GM21529 (cell line): Measurements from ENCODE around the gene PHC3.

ENCODE experiments used
- ATAC-seq: cut with Tn5 transposase; IDR thresholded peaks from one replicate; pipeline ENCODE4 v1.9.1; 2021; ENCODE audit not compliant: unreplicated experiment

Gene PHC3

GRCh38 chr3:170079536-170080165, 101.9 kb downstream of the PHC3 start:
- ATAC-seq = no peak

DNA sequence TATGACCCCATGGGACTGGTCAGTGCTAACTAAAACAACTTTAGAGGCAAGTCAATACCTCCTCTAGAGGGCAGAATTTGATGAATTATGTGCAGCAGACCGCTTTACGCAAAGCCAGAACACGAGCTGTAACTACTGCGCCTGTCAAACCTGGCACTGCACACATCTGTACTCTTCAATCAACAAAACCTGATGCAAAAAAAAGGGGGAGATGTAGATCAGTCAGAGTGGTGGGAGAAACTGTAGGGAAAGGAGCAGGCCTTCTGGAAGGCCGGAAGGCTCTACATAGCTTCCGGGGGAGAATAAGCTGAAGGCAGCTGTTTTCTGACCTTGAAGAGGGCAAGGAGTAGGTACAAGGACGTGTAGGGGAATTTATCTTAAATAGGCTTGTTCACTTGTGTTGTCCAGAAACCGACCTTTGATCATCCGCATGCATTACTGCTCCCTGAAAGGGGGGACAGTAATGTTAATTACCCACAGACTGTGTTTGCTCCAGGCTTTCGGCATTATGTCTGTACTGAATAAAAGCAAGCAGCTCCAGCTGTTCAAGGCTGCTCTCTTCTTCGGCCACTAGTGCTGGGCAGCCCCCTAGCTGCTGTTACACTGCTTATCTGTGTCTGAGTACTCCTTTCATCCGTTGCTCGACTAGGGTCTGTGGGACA, 102.8 kb downstream of the PHC3 start:
- ATAC-seq = no peak

DNA sequence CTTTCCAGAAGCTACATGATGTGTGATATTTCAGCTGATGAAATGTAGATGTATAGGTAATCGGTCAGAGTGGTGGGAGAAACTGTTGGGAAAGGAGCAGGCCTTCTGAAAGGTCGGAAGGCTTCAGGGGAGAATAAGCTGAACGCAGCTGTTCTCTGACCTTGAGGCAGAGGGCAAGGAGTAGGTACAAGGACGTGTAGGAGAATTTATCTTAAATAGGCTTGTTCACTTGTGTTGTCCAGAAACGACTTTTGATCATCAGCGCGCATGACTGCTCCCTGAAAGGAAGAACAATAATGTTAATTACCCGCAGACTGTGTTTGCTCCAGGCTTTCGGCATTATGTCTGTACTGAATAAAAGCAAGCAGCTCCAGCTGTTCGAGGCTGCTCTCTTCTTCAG, 104.2 kb downstream of the PHC3 start:
- ATAC-seq = no peak

- ATAC-seq = no peak
Observed at GRCh38 chr3:170076715-170077238, 104.8 kb downstream of the PHC3 start.

DNA sequence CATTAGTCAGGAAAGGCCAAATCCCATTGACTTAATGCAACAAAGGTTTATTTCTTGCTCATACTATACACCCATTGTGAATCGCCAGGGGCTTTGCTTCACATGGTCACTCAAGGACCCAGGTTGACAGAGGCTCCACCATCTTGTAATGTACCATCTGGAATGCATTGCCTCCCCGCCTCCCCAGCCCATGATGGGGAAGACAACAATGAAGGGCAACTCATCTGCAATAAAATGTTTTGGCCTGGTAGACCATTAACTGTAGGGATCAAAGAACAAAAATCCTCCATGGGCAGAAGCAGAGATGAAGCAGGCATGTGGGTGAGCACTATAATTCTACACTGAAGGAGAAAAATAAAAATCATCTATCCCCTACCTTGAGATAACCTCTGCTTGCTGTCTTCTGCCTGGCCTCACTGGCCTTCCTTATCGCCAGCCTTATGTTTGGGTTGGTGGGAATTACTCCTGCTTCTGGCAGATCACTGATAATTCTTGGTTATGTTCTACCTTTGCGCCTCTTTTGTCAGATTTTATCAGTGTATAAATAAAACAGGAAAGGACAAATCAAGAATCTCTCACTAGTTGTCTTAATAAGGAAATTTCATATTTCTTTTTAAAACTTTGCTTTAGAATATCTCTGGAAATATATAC, 106.0 kb downstream of the PHC3 start:
- ATAC-seq = no peak

- ATAC-seq = no peak
Observed at GRCh38 chr3:170064108-170064507, 117.4 kb downstream of the PHC3 start.

DNA sequence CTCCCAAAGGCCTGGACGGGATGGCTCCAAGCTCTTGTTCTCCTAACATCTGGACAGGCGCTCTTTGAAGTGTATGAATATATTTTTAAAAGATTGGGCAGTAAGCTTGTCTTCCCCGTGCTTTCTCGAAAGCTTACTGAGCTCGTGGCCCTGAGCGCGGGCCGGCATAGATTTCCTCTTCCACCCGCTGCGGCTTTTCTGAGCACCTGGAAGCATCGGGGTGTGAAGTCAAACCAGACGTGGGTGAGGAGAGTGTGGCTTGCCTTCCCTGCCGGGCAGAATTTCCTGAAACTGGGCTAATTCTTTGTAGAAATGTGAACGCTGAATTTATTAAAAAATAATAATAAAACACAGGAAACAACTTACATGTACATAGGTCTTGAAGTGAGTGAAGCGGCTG, 117.8 kb downstream of the PHC3 start:
- ATAC-seq = no peak

- no peak for ATAC-seq
Observed at GRCh38 chr3:170062769-170063168, 118.8 kb downstream of the PHC3 start.

- ATAC-seq = no peak
Observed at GRCh38 chr3:170062068-170062467, 119.5 kb downstream of the PHC3 start.

- ATAC-seq = no peak
Observed at GRCh38 chr3:170059447-170059846, 122.1 kb downstream of the PHC3 start.

GRCh38 chr3:170058127-170058526, 123.4 kb downstream of the PHC3 start:
- no peak for ATAC-seq

GRCh38 chr3:170057550-170057949, 124.0 kb downstream of the PHC3 start:
- ATAC-seq = no peak

DNA sequence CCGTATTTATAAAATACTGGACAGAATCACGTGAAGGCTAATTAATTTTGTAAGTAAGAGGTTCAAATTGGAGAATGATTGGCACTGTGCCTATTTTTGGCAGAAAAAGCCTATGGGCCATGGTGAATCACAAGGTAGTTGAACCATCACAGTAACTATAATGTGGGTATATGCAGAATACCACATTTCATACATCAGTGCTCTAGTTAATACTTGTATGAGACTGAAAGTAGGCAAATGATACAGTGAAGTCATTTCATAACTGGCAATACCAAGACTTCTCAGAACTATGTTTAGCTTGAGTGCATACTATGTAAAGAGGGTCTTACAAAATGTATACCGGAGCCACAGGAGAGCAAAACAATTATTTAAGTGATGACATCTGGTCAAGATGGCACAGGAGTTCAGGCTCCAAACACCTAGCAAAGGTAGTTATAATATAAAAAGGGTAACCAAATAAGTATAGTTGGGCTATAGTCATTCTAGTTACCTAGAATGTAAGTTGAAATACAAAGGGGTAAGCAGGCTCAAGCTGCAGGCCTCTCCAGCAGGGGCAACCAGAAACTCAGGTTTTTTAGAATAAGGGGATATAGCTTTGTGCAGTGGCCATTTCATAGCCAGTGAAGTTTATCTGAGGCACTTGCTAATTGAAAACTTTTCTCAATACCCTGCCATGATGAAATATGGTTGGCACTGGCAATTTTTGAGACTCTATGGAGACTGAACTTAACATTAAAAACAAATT, 124.7 kb downstream of the PHC3 start:
- peak; percentile 84 for ATAC-seq

DNA sequence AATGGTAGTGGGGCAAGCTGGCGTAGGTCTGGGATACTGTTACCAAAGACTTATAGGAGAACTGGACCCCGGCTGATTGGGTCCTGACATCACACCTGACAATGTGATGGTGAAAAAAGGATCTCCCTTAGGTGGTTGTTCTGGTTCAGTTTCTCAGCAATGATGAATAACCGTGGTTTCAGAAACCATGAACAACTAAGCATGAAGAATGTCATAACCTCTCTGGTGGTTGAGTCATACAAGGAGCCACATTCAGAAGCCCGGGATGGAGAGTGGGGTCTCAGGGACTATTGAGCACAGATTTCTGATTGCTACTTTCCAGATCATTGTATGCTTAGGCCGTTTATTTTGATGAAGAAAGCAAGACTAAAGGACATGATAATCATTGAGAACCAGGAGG, 126.3 kb downstream of the PHC3 start:
- ATAC-seq = peak; percentile 72

DNA sequence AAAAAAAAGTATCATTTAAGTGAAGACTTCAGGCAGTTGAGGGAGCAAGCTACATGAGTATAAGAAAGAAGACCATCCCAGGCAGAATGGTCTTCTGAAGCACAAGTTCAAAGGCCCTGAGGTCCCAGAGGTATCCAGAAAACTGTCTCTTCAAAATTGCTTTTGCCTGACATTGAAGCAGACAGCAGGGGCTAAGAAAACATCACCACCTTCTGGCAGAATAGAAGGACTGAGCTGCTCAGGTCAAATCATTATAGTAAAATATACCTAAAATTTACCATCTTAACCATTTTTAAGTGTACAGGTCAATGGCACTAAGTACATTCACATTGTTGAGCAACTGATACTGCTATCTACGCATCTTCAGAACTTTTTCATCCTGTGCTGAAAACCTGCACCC, 127.3 kb downstream of the PHC3 start:
- ATAC-seq = no peak

DNA sequence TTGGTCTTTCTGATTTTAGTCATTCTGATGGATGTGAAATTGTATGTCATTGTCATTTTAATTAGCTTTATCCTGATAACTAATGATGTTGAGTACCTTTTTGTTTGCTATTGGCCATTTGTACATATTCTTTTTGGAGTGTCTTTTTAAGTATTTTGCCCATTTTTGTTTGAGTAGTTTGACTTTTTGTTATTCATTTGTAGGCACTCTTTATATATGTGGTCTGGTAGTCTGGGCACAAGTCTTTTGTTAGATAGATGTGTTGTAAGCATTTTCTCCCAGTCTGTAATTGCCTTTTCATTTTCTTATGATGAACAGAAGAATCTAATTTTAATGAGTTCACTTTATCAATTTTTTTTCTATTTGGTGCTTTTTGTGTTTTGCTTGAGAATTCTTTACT, 129.1 kb downstream of the PHC3 start:
- ATAC-seq = no peak

DNA sequence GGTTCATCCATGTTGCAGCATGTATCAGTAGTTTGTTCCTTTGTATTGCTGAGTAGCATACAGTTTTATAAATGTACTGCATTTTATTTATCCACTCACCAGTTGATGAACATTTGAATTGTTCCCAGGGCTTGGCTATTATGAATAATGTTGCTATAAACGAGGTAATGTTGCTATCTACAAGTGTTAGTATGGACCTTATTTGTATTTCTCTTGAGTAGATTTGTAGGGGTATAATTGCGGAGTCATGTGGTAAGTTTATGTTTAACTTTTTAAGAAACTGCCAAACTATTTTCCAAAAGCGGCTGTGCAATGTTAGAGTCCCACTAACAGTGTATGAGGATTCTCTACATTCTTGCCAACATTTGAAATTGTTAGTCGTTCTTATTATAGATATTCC, 130.8 kb downstream of the PHC3 start:
- ATAC-seq = no peak

GRCh38 chr3:170049146-170050000, 132.2 kb downstream of the PHC3 start:
- ATAC-seq = no peak

DNA sequence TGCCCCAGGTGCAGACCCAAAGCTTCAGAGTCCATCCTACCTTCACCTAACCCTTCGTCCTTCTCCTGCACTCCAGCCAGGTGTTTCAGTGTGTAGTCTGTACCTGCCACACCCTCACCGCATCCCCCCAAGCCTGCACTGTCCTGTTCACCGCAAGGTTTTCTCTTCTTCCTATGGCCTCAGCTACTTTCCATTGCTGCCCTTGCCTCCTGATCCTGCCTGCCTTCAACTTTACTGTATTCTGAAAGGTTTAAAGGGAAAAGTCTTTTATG, 134.5 kb downstream of the PHC3 start:
- ATAC-seq = no peak

- ATAC-seq = no peak
Observed at GRCh38 chr3:170046269-170047132, 135.0 kb downstream of the PHC3 start.
